ENCODE data around the gene ZNF385A. TPM values are rescaled to one million over a fixed set of nuclear protein-coding genes. Genes with fewer than 3 reads are reported as not detected.

Gene ZNF385A
- total and polyA plus RNA-seq, 9 of the 15 experiments (the other 6 are each of a cell fraction or from before 2014, with no cell fraction given): 1.0 to 111 (median 7.7) TPM

DNA sequence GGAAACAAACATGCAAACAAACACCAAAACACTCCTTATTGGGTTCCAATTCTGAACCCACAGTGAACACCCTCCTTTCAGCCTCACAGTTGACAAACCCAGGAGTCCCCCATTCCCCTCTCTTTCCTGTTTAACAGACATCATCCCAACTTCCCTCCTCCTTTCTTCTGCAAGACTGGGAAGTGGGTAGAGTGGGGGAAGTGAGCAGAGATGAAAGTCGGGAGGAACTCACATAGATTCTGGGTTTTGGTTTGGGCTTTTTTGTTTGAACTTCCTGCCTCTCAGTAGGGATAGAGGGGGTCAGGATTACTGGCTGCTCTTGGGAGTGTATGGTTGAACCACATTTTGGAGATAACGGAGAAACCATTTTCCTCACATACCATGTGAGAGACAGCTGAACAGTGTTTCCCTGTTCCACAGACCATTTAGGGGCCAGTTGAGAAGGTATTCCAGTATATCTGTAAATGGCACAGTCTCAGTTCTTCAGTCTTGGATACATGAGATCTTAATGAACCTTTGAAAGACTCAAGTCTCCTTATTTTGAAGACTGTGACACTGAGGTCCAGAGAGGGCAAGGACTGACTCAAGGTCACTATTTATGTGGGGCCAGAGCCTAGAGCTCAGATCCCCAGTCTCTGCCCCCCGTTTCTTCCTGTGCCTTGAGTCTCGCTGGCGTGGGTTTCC is 16.4 kb downstream of the ZNF385A start (continued):
- TF ChIP-seq, protein P1, sequence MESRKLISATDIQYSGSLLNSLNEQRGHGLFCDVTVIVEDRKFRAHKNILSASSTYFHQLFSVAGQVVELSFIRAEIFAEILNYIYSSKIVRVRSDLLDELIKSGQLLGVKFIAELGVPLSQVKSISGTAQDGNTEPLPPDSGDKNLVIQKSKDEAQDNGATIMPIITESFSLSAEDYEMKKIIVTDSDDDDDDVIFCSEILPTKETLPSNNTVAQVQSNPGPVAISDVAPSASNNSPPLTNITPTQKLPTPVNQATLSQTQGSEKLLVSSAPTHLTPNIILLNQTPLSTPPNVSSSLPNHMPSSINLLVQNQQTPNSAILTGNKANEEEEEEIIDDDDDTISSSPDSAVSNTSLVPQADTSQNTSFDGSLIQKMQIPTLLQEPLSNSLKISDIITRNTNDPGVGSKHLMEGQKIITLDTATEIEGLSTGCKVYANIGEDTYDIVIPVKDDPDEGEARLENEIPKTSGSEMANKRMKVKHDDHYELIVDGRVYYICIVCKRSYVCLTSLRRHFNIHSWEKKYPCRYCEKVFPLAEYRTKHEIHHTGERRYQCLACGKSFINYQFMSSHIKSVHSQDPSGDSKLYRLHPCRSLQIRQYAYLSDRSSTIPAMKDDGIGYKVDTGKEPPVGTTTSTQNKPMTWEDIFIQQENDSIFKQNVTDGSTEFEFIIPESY (CRISPR knock-in tag; IDR thresholded peaks at IDR 0.05): no peak
- TF ChIP-seq RB1 (IDR thresholded peaks at IDR 0.05; ENCODE audit: low read depth) (no peak), RCOR1 (IDR thresholded peaks at IDR 0.05; ENCODE audit: borderline replicate concordance in 1 of 2, low read depth in 2 of 2, low read length in 2 of 2) (no peak), SPI1 (IDR thresholded peaks at IDR 0.05; ENCODE audit: borderline replicate concordance, low read depth, low read length) (peak; percentile 55; the same call in 1 of the 2 replicates), FOS (IDR thresholded peaks at IDR 0.05; ENCODE audit: extremely low read depth, insufficient read length) (no peak), ZNF347 (CRISPR knock-in tag; IDR thresholded peaks at IDR 0.05; ENCODE audit: low read depth) (no peak), NR2F6 (CRISPR knock-in tag; IDR thresholded peaks at IDR 0.05) (no peak), TAF1 (IDR thresholded peaks at IDR 0.05; ENCODE audit: control insufficient read depth, extremely low read depth, insufficient read depth, low read length, severe bottlenecking) (no peak)
- TF ChIP-seq, protein P2, sequence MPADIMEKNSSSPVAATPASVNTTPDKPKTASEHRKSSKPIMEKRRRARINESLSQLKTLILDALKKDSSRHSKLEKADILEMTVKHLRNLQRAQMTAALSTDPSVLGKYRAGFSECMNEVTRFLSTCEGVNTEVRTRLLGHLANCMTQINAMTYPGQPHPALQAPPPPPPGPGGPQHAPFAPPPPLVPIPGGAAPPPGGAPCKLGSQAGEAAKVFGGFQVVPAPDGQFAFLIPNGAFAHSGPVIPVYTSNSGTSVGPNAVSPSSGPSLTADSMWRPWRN (IDR thresholded peaks at IDR 0.05; ENCODE audit: low read depth): 0 out of 2 replicates have a peak, but pooled peaks have one; percentile 31
- TF ChIP-seq, protein P3, sequence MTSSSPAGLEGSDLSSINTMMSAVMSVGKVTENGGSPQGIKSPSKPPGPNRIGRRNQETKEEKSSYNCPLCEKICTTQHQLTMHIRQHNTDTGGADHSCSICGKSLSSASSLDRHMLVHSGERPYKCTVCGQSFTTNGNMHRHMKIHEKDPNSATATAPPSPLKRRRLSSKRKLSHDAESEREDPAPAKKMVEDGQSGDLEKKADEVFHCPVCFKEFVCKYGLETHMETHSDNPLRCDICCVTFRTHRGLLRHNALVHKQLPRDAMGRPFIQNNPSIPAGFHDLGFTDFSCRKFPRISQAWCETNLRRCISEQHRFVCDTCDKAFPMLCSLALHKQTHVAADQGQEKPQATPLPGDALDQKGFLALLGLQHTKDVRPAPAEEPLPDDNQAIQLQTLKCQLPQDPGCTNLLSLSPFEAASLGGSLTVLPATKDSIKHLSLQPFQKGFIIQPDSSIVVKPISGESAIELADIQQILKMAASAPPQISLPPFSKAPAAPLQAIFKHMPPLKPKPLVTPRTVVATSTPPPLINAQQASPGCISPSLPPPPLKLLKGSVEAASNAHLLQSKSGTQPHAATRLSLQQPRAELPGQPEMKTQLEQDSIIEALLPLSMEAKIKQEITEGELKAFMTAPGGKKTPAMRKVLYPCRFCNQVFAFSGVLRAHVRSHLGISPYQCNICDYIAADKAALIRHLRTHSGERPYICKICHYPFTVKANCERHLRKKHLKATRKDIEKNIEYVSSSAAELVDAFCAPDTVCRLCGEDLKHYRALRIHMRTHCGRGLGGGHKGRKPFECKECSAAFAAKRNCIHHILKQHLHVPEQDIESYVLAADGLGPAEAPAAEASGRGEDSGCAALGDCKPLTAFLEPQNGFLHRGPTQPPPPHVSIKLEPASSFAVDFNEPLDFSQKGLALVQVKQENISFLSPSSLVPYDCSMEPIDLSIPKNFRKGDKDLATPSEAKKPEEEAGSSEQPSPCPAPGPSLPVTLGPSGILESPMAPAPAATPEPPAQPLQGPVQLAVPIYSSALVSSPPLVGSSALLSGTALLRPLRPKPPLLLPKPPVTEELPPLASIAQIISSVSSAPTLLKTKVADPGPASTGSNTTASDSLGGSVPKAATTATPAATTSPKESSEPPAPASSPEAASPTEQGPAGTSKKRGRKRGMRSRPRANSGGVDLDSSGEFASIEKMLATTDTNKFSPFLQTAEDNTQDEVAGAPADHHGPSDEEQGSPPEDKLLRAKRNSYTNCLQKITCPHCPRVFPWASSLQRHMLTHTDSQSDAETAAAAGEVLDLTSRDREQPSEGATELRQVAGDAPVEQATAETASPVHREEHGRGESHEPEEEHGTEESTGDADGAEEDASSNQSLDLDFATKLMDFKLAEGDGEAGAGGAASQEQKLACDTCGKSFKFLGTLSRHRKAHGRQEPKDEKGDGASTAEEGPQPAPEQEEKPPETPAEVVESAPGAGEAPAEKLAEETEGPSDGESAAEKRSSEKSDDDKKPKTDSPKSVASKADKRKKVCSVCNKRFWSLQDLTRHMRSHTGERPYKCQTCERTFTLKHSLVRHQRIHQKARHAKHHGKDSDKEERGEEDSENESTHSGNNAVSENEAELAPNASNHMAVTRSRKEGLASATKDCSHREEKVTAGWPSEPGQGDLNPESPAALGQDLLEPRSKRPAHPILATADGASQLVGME (CRISPR knock-in tag; IDR thresholded peaks at IDR 0.05): no peak
- TF ChIP-seq, protein P4, sequence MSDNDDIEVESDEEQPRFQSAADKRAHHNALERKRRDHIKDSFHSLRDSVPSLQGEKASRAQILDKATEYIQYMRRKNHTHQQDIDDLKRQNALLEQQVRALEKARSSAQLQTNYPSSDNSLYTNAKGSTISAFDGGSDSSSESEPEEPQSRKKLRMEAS (CRISPR knock-in tag; IDR thresholded peaks at IDR 0.05): no peak
- TF ChIP-seq, protein P5, sequence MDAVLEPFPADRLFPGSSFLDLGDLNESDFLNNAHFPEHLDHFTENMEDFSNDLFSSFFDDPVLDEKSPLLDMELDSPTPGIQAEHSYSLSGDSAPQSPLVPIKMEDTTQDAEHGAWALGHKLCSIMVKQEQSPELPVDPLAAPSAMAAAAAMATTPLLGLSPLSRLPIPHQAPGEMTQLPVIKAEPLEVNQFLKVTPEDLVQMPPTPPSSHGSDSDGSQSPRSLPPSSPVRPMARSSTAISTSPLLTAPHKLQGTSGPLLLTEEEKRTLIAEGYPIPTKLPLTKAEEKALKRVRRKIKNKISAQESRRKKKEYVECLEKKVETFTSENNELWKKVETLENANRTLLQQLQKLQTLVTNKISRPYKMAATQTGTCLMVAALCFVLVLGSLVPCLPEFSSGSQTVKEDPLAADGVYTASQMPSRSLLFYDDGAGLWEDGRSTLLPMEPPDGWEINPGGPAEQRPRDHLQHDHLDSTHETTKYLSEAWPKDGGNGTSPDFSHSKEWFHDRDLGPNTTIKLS (IDR thresholded peaks at IDR 0.05; ENCODE audit: borderline replicate concordance, low read depth): no peak
